Hepatic stellate cell (primary cell): ENCODE results near the gene COL6A2.
"Not testable (repeated sequence)": the region's sequence is repeated elsewhere in the genome, so short reads cannot be mapped to it uniquely, and the experiment has no call there.

Source experiments
- DNase-seq: peaks from one replicate; pipeline ENCODE4 v3.0.0; 2011; ENCODE audit warnings: low spot score

Gene COL6A2

GRCh38 chr21:46172863-46173528, 75.1 kb downstream of the COL6A2 start:
- DNase-seq: no peak

GRCh38 chr21:46173573-46173972, 75.7 kb downstream of the COL6A2 start:
- DNase-seq: no peak

- not testable (repeated sequence) for DNase-seq
Observed at GRCh38 chr21:46176443-46177129, 78.7 kb downstream of the COL6A2 start.

GRCh38 chr21:46178961-46179360, 81.0 kb downstream of the COL6A2 start:
- DNase-seq: no peak
